BE2C (cell line): ENCODE measurements around the gene HECW1.

Experiments
- DNase-seq: peaks from one replicate; pipeline ENCODE4 v3.0.0-alpha.2; 2020
- H3K27me3 ChIP-seq: fragments of 250-450 bp; sonication (Bioruptor Pico); 2 replicates; pipeline ENCODE4 v1.5.1; 2020; ENCODE audit warnings: mild to moderate bottlenecking
- H3K36me3 ChIP-seq: fragments of 250-450 bp; sonication (Bioruptor Pico); 2 replicates; pipeline ENCODE4 v1.5.1; 2020; ENCODE audit warnings: mild to moderate bottlenecking
- H3K4me1 ChIP-seq: fragments of 250-450 bp; sonication (Bioruptor Pico); 2 replicates; pipeline ENCODE4 v1.5.1; 2020
- H3K4me3 ChIP-seq: 2 replicates; pipeline ENCODE4 v1.5.1; 2011; ENCODE audit warnings: low read depth, low read length
- H3K9me3 ChIP-seq: fragments of 250-450 bp; sonication (Bioruptor Pico); 2 replicates; pipeline ENCODE4 v1.5.1; 2020
- CTCF ChIP-seq: IDR thresholded peaks from 2 replicates; pipeline ENCODE4 v1.5.1; 2012; ENCODE audit warnings: mild to moderate bottlenecking, low read depth, low read length

HECW1 gene

DNA sequence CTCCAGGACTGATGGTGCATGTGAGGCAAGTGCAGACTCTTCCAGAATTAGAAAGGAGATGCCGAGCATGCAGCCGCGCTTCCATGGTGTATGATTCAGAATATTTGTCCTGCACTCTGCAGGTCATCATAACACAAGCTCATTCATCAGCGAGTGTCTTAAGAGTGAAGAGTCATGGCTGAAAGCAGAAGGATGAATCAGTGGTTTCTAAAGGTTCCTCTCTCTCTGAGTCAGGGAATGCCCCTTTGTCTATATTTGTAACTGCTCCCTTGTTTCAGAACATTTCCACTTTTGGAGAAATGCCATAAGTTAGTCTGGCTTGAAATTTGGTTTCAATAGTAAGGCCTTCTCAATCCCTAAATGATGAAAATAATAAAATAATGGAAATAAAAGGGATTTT lies 52.3 kb downstream of the HECW1 start:
- Histone ChIP-seq H3K9me3 (no peaks in the 10 kb centered on the region), H3K4me1 (no peaks in the 10 kb centered on the region), H3K4me3 (no peak overlapping the region), H3K36me3 (no peaks in the 10 kb centered on the region), H3K27me3 (no peaks in the 10 kb centered on the region)
- no peak for DNase-seq
- TF ChIP-seq CTCF: no peak

DNA sequence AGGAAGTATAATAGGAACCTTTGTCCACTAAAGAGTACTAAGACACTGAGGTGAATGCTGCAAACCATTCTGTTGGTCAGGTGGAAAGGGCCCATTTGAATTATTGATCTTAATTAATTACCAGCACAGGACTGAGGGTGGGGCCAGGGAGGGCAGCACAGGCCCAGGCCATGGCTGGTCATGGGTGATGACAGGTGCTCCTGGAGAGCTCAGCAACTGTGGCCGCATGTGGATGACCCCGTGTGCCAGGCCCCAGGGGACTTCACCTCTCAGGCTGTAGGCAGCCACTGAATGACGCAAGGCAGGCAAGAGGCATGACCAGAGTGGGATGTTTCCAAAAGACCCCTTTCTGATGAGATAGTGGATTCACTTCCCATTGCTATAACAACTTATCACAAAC lies 54.2 kb downstream of the HECW1 start:
- Histone ChIP-seq H3K4me1 (no peaks in the 10 kb centered on the region), H3K36me3 (no peaks in the 10 kb centered on the region), H3K27me3 (peaks cover 5% of the 10 kb centered on the region; the same call in 1 of the 2 replicates), H3K9me3 (no peaks in the 10 kb centered on the region), H3K4me3 (no peak overlapping the region)
- DNase-seq: no peak
- TF ChIP-seq CTCF: no peak

DNA sequence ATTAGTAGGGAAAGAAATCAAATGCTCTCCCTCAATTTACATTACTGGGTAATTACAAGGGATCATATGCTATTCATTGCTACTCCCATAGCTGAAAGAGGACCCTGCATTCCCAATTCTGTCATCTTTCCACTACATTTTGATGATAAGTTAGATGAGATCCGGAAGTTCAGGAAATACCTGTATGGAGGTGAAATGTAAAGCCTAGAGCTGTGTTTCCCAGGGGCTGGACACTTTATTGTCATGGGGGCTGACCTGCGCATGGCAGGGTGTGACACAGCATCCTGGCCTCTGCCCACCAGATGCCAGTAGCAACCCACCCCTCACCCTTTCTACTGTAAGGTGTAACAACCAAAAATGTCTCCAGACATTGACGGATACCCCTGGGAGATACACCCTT lies 56.6 kb downstream of the HECW1 start:
- H3K36me3 ChIP-seq: no peaks in the 10 kb centered on the region
- no peak for TF ChIP-seq CTCF

GRCh38 chr7:43170571-43170970 lies 58.1 kb downstream of the HECW1 start:
- Histone ChIP-seq H3K36me3 (no peaks in the 10 kb centered on the region), H3K27me3 (peaks cover 5% of the 10 kb centered on the region; the same call in 1 of the 2 replicates), H3K9me3 (no peaks in the 10 kb centered on the region), H3K4me3 (no peak overlapping the region), H3K4me1 (no peaks in the 10 kb centered on the region)
- TF ChIP-seq CTCF: no peak
- no peak for DNase-seq

More for the DNA sequence above, 56.6 kb downstream of the HECW1 start:
- Histone ChIP-seq H3K9me3 (no peaks in the 10 kb centered on the region), H3K27me3 (peaks cover 5% of the 10 kb centered on the region; the same call in 1 of the 2 replicates), H3K4me1 (no peaks in the 10 kb centered on the region), H3K4me3 (no peak overlapping the region)
- DNase-seq: no peak

DNA sequence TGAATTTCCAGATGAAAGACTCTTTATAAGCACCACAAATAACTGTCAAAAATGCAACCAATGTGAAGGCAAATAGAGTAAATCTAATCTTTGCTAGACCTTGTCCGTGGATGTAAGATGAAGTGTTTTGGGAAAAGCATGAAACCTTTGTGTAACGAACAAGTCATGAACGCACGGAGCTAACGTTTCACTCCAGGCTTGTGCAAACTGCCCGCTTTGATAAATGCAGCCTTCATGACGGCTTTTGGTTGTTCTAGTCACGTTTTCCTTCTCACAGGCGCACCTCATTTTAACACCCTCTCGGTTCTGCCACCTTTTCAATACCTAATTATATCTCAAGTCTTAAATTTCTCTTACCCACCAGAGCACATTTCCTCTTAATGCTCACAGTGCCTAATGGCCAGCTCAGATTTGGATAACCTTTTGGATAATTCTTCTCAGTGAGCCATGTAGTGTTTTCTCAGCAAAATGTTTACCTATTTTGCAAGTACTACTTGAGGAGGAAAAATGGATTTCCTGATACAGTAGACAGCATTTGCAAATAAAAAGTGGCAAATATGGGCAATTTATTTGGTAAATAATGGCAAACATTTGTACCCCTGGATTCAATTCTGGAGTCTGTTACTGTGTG lies 63.2 kb downstream of the HECW1 start:
- no peak for TF ChIP-seq CTCF
- no peaks in the 10 kb centered on the region for H3K4me1 ChIP-seq
- no peak for DNase-seq
- no peaks in the 10 kb centered on the region for H3K9me3 ChIP-seq
- no peak overlapping the region for H3K4me3 ChIP-seq
- H3K27me3 ChIP-seq: peaks cover 5% of the 10 kb centered on the region; the same call in 1 of the 2 replicates
- no peaks in the 10 kb centered on the region for H3K36me3 ChIP-seq

GRCh38 chr7:43179393-43179792 lies 66.9 kb downstream of the HECW1 start:
- H3K27me3 ChIP-seq: no peaks in the 10 kb centered on the region
- H3K36me3 ChIP-seq: no peaks in the 10 kb centered on the region
- DNase-seq: no peak
- no peaks in the 10 kb centered on the region for H3K9me3 ChIP-seq
- no peak overlapping the region for H3K4me3 ChIP-seq
- no peaks in the 10 kb centered on the region for H3K4me1 ChIP-seq
- TF ChIP-seq CTCF: no peak
